Neural cell (in vitro differentiated cells): ENCODE measurements around the gene LRIF1. TPM values are rescaled to one million over a fixed set of nuclear protein-coding genes. Genes with fewer than 3 reads are reported as not detected.

Experiments
- H2AFZ ChIP-seq: fragments of 200-600, 300-800 bp; sonication (generic), shearing (Covaris generic); 2 replicates; pipeline ENCODE4 v1.6.0; 2014; ENCODE audit warnings: low read depth, mild to moderate bottlenecking, antibody characterized with exemption, low read length, moderate library complexity
- H3F3A ChIP-seq: fragments of 200-600 bp; shearing (Covaris generic); 2 replicates; pipeline ENCODE4 v1.6.1; 2016; ENCODE audit warnings: mild to moderate bottlenecking, moderate library complexity, mixed read lengths, antibody characterized with exemption, low read length; ENCODE audit not compliant: insufficient read depth, poor library complexity, severe bottlenecking
- H3K27ac ChIP-seq: fragments of 200-600, 300-800 bp; sonication (generic), shearing (Covaris generic); 2 replicates; pipeline ENCODE4 v1.5.1; 2014; ENCODE audit warnings: mild to moderate bottlenecking, low read length, moderate library complexity
- H3K27me3 ChIP-seq: fragments of 300-800, 200-600 bp; sonication (generic), shearing (Covaris generic); 2 replicates; pipeline ENCODE4 v1.6.0; 2014; ENCODE audit warnings: mild to moderate bottlenecking, low read depth, low read length, moderate library complexity; ENCODE audit not compliant: insufficient read depth
- H3K36me3 ChIP-seq: fragments of 300-800, 200-600 bp; sonication (generic), shearing (Covaris generic); 2 replicates; pipeline ENCODE4 v1.5.1; 2014; ENCODE audit warnings: mild to moderate bottlenecking, antibody characterized with exemption, low read length, moderate library complexity; ENCODE audit not compliant: insufficient read depth
- H3K4me2 ChIP-seq: fragments of 300-800, 200-600 bp; sonication (generic), shearing (Covaris generic); 2 replicates; pipeline ENCODE4 v1.6.0; 2014; ENCODE audit warnings: mild to moderate bottlenecking, low read length
- H3K4me3 ChIP-seq: fragments of 300-800, 200-600 bp; sonication (generic), shearing (Covaris generic); 2 replicates; pipeline ENCODE4 v1.5.1; 2014; ENCODE audit warnings: mild to moderate bottlenecking, low read length, moderate library complexity
- H3K79me2 ChIP-seq: fragments of 200-600 bp; shearing (Covaris generic); replicated peaks from 2 replicates; pipeline ENCODE4 v1.6.0; 2014; ENCODE audit warnings: mild to moderate bottlenecking, low read length, moderate library complexity; ENCODE audit not compliant: insufficient read depth
- H3K9ac ChIP-seq: fragments of 300-800, 200-600 bp; sonication (generic), shearing (Covaris generic); 2 replicates; pipeline ENCODE4 v1.6.1; 2016; ENCODE audit warnings: mild to moderate bottlenecking, low read length, mixed read lengths
- H3K9me2 ChIP-seq: fragments of 200-600 bp; shearing (Covaris generic); 2 replicates; pipeline ENCODE4 v1.6.1; 2016; ENCODE audit warnings: mild to moderate bottlenecking, low read length, mixed read lengths; ENCODE audit not compliant: insufficient read depth
- H3K9me3 ChIP-seq: fragments of 200-600, 300-800 bp; sonication (generic), shearing (Covaris generic); 2 replicates; pipeline ENCODE4 v1.6.1; 2016; ENCODE audit warnings: mild to moderate bottlenecking, mixed run types, low read length, moderate library complexity, mixed read lengths
- H4K20me1 ChIP-seq: fragments of 200-600 bp; shearing (Covaris generic); 2 replicates; pipeline ENCODE4 v1.6.1; 2016; ENCODE audit warnings: mild to moderate bottlenecking, mixed run types; ENCODE audit not compliant: insufficient read depth
- CTCF ChIP-seq: fragments of 450-650 bp; IDR thresholded peaks from 2 replicates; pipeline ENCODE4 v1.5.1; 2014; ENCODE audit warnings: antibody characterized with exemption, mild to moderate bottlenecking, moderate library complexity; ENCODE audit not compliant: poor library complexity, severe bottlenecking
- EP300 ChIP-seq: fragments of 450-650 bp; conservative IDR thresholded peaks from 2 replicates; pipeline ENCODE4 v1.6.1; 2014; ENCODE audit warnings: antibody characterized with exemption, mild to moderate bottlenecking, moderate library complexity; ENCODE audit not compliant: poor library complexity, severe bottlenecking
- EZH2 ChIP-seq: fragments of 200-600, 300-800 bp; shearing (Covaris generic), sonication (generic); IDR thresholded peaks from 2 replicates; pipeline ENCODE4 v1.6.1; 2014; ENCODE audit warnings: antibody characterized with exemption, low read length, borderline replicate concordance, mild to moderate bottlenecking; ENCODE audit not compliant: insufficient read depth, poor library complexity, severe bottlenecking
- MXI1 ChIP-seq: fragments of 450-650 bp; conservative IDR thresholded peaks from 2 replicates; pipeline ENCODE4 v1.6.1; 2014; ENCODE audit warnings: antibody characterized with exemption, mild to moderate bottlenecking; ENCODE audit not compliant: poor library complexity, severe bottlenecking
- POLR2AphosphoS5 ChIP-seq: IDR thresholded peaks from 2 replicates; pipeline ENCODE4 v1.6.1; 2012
- RAD21 ChIP-seq: fragments of 450-650 bp; conservative IDR thresholded peaks from 2 replicates; pipeline ENCODE4 v1.6.1; 2014; ENCODE audit warnings: antibody characterized with exemption, mild to moderate bottlenecking, moderate library complexity
- REST ChIP-seq: IDR thresholded peaks from 2 replicates; pipeline ENCODE4 v1.6.1; 2012; ENCODE audit warnings: borderline replicate concordance
- SMC3 ChIP-seq: fragments of 450-650 bp; conservative IDR thresholded peaks from 2 replicates; pipeline ENCODE4 v1.6.1; 2014; ENCODE audit warnings: antibody characterized with exemption, mild to moderate bottlenecking, moderate library complexity; ENCODE audit not compliant: poor library complexity
- TAF1 ChIP-seq: IDR thresholded peaks from 2 replicates; pipeline ENCODE4 v1.6.1; 2012; ENCODE audit warnings: low read depth
- polyA plus RNA-seq: library from polyadenylated mRNA; depleted of rRNA; stranded (reverse); fragments of >200 nt; gene quantifications from 2 replicates; pipeline ENCODE4 v1.2.3, GENCODE V29; 2014

The LRIF1 gene
- polyA plus RNA-seq, 1 donor from 2014 or later: 26.8 TPM

GRCh38 chr1:110990541-110990940, 26.8 kb upstream of the LRIF1 start:
- Histone ChIP-seq H3K4me2 (no peak overlapping the region), H3K36me3 (no peaks in the 10 kb centered on the region), H3K4me3 (no peak overlapping the region), H3K27ac (no peak overlapping the region), H3K9ac (no peak overlapping the region), H4K20me1 (no peaks in the 10 kb centered on the region), H3F3A (no peaks in the 10 kb centered on the region), H3K9me3 (no peaks in the 10 kb centered on the region), H3K9me2 (no peaks in the 10 kb centered on the region), H3K27me3 (no peaks in the 10 kb centered on the region), H3K79me2 (no peaks in the 10 kb centered on the region), H2AFZ (no peak overlapping the region)
- TF ChIP-seq SMC3 (no peak), EP300 (no peak)

- no peaks in the 10 kb centered on the region for H3K9me3 ChIP-seq
- no peaks in the 10 kb centered on the region for H3K79me2 ChIP-seq
- no peak overlapping the region for H3K4me3 ChIP-seq
- no peaks in the 10 kb centered on the region for H4K20me1 ChIP-seq
- no peak for TF ChIP-seq EP300
- TF ChIP-seq MXI1: no peak
- no peak for TF ChIP-seq SMC3
- no peak for TF ChIP-seq POLR2AphosphoS5
- TF ChIP-seq RAD21: no peak
- no peak for TF ChIP-seq TAF1
- no peak for TF ChIP-seq EZH2
- TF ChIP-seq REST: no peak
- TF ChIP-seq CTCF: no peak
- no peak overlapping the region for H3K9ac ChIP-seq
- H3K4me2 ChIP-seq: no peak overlapping the region
- no peaks in the 10 kb centered on the region for H3K27me3 ChIP-seq
- no peaks in the 10 kb centered on the region for H3K36me3 ChIP-seq
- no peaks in the 10 kb centered on the region for H3K9me2 ChIP-seq
- H2AFZ ChIP-seq: no peak overlapping the region
- no peaks in the 10 kb centered on the region for H3F3A ChIP-seq
- H3K27ac ChIP-seq: no peak overlapping the region
Measured at GRCh38 chr1:110986407-110986891, 22.7 kb upstream of the LRIF1 start.

GRCh38 chr1:110982320-110982719, 18.6 kb upstream of the LRIF1 start:
- Histone ChIP-seq H3K4me3 (no peak overlapping the region), H3K4me2 (no peak overlapping the region), H3K9me3 (no peaks in the 10 kb centered on the region), H3K27ac (no peak overlapping the region), H3K9ac (no peak overlapping the region), H3K27me3 (no peaks in the 10 kb centered on the region), H3F3A (no peaks in the 10 kb centered on the region), H2AFZ (no peak overlapping the region), H3K79me2 (no peaks in the 10 kb centered on the region), H4K20me1 (no peaks in the 10 kb centered on the region), H3K9me2 (no peaks in the 10 kb centered on the region), H3K36me3 (no peaks in the 10 kb centered on the region)
- TF ChIP-seq CTCF (no peak), RAD21 (no peak), EZH2 (no peak), MXI1 (no peak), EP300 (no peak), SMC3 (no peak), REST (no peak), TAF1 (no peak), POLR2AphosphoS5 (no peak)
